ENCODE data around the gene SGPP1.
"Not testable (repeated sequence)": the region's sequence is repeated elsewhere in the genome, so short reads cannot be mapped to it uniquely, and the experiment has no call there.

SGPP1 gene

DNA sequence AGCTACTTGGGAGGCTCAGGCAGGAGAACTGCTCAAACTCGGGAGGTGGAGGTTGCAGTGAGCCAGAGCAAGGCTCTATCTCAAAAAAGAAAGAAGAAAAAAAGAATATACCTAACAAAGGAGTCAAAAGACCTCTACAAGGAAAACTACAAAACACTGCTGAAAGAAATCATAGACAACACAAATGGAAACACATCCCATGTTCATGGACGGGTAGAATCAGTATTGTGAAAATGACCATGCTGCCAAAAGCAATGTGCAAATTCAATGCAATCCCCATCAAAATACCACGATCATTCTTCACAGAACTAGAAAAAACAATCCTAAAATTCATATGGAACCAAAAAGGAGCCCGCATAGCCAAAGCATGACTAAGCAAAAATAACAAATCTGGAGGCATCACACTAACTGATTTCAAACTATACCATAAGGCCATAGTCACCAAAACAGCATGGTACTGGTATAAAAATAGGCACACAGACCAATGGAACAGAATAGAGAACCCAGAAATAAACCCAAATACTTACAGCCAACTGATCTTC is 91.7 kb downstream of the SGPP1 start:
- not testable (repeated sequence) for DNase-seq (ENCODE audit: low spot score)

Measured in iPS-NIHi11 (cell line).